Tibial nerve (tissue), 4 donors: ENCODE data around the gene UGT1A8. TPM values are rescaled to one million over a fixed set of nuclear protein-coding genes. Genes with fewer than 3 reads are reported as not detected.
"Not testable (repeated sequence)": the region's sequence is repeated elsewhere in the genome, so short reads cannot be mapped to it uniquely, and the experiment has no call there.

Experiments
- DNase-seq, 2 donors: peaks; one replicate each; pipeline ENCODE4 v3.0.0-alpha.2; 2019; ENCODE audit warnings: low spot score in 2 of 2
- H3K27ac ChIP-seq, 4 donors: fragments of 200-600 bp; sonication (generic) in 3 of 4; one replicate each; pipeline ENCODE4 v1.5.1; 2017 to 2019; ENCODE audit warnings: mild to moderate bottlenecking in 1 of 4
- H3K27me3 ChIP-seq, 2 donors: fragments of 200-600 bp; sonication (generic) in 1 of 2; one replicate each; pipeline versions ENCODE4 v1.5.1 to v1.6.0; 2017 to 2019
- H3K36me3 ChIP-seq, 3 donors: fragments of 200-600 bp; sonication (generic); one replicate each; pipeline ENCODE4 v1.5.1; 2018 to 2019
- H3K4me1 ChIP-seq, 4 donors: fragments of 200-600 bp; sonication (generic) in 3 of 4; one replicate each; pipeline ENCODE4 v1.5.1; 2017 to 2019
- H3K4me3 ChIP-seq, 4 donors: fragments of 200-600 bp; sonication (generic) in 3 of 4; one replicate each; pipeline ENCODE4 v1.5.1; 2017 to 2019; ENCODE audit warnings: mild to moderate bottlenecking in 1 of 4, moderate library complexity in 1 of 4
- H3K9me3 ChIP-seq, 4 donors: fragments of 200-600 bp; sonication (generic) in 3 of 4; one replicate each; pipeline ENCODE4 v1.5.1; 2017 to 2019
- EP300 ChIP-seq, 2 donors: sonication (generic); formaldehyde crosslinking; IDR thresholded peaks; one replicate each; pipeline ENCODE4 v1.6.1; 2017; ENCODE audit warnings: antibody characterized with exemption in 2 of 2, mild to moderate bottlenecking in 1 of 2
- POLR2A ChIP-seq, 2 donors: fragments of 450-650 bp; IDR thresholded peaks; one replicate each; pipeline ENCODE4 v1.6.1; 2017; ENCODE audit warnings: antibody characterized with exemption in 2 of 2, mild to moderate bottlenecking in 2 of 2, moderate library complexity in 2 of 2
- WGBS, 2 donors: methylation state at CpG; one replicate each; pipeline ENCODE4 v1.1.5; 2018; 5-methylcytosine and 5-hydroxymethylcytosine counted together
- total RNA-seq, 4 donors: library from RNA; depleted of rRNA; stranded (reverse); fragments of >200 nt; gene quantifications; one replicate each; pipeline ENCODE4 v1.1.0, GENCODE V29; 2016
- TF ChIP-seq, protein P1 (sequence below), 5 experiments: fragments of 200-600 bp in 3 of 5; fragments of 450-650 bp in 2 of 5; sonication (generic) in 3 of 5; IDR thresholded peaks; one replicate each; pipeline ENCODE4 v1.5.1; 2016 to 2019; ENCODE audit warnings: antibody characterized with exemption in 5 of 5, mild to moderate bottlenecking in 3 of 5, moderate library complexity in 2 of 5

UGT1A8 gene
- total RNA-seq, 4 donors from 2014 or later: not detected

DNA sequence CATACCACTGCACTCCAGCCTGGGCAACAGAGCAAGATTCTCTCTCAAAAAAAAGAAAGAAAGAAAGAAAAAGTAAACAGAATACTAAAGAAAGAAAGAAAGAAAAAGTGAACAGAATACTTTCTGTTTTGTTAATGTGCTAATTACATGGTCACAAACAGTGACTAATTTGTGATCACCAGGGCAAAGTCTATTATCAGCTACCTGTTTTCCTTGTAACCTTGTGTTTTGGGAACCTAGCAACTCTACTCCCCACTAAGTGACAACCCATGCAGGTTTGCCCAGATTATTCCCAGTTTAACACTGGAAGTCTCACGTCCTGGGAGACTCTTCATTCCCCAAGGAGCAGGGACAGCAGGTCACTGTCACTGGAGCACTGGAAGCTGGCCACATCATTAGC lies 37.6 kb downstream of the UGT1A8 start:
- no peaks in the 10 kb centered on the region for H3K9me3 ChIP-seq
- TF ChIP-seq EP300 (IDR thresholded peaks at IDR 0.05) (no peak), POLR2A (IDR thresholded peaks at IDR 0.05) (no peak)
- TF ChIP-seq, protein P1, sequence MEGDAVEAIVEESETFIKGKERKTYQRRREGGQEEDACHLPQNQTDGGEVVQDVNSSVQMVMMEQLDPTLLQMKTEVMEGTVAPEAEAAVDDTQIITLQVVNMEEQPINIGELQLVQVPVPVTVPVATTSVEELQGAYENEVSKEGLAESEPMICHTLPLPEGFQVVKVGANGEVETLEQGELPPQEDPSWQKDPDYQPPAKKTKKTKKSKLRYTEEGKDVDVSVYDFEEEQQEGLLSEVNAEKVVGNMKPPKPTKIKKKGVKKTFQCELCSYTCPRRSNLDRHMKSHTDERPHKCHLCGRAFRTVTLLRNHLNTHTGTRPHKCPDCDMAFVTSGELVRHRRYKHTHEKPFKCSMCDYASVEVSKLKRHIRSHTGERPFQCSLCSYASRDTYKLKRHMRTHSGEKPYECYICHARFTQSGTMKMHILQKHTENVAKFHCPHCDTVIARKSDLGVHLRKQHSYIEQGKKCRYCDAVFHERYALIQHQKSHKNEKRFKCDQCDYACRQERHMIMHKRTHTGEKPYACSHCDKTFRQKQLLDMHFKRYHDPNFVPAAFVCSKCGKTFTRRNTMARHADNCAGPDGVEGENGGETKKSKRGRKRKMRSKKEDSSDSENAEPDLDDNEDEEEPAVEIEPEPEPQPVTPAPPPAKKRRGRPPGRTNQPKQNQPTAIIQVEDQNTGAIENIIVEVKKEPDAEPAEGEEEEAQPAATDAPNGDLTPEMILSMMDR (IDR thresholded peaks at IDR 0.05): no peak
- WGBS, 2 donors: 50 to 63% methylated on average over 1 of the region's 1 CpG
- H3K27ac ChIP-seq: no peak overlapping the region
- H3K4me1 ChIP-seq: no peaks in the 10 kb centered on the region
- no peak for DNase-seq
- H3K36me3 ChIP-seq: no peaks in the 10 kb centered on the region
- no peak overlapping the region for H3K4me3 ChIP-seq
- H3K27me3 ChIP-seq: no peaks in the 10 kb centered on the region

DNA sequence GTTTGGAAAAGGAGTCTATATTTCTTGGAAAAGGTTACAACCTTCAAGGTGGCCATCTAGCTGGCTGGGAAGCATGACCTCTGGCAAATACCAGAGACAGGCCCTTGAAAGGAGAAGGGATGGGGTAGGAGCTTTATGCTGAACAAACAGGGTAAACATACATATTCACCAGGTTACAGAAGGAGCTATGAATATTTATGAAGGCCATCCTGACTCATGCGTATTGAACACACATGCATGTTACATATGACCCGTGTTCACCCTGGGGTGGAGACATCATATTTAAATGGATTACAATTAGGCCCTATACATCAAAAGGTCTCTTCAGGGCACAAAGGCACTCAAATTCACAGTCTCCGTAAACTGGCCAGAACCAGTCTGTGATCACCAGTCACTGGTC lies 38.5 kb downstream of the UGT1A8 start:
- not testable (repeated sequence) for H3K4me3 ChIP-seq, H3K27ac ChIP-seq, H3K4me1 ChIP-seq, H3K27me3 ChIP-seq, H3K9me3 ChIP-seq, DNase-seq, H3K36me3 ChIP-seq
- WGBS, 2 donors: 92 to 93% methylated on average over 3 of the region's 3 CpGs

DNA sequence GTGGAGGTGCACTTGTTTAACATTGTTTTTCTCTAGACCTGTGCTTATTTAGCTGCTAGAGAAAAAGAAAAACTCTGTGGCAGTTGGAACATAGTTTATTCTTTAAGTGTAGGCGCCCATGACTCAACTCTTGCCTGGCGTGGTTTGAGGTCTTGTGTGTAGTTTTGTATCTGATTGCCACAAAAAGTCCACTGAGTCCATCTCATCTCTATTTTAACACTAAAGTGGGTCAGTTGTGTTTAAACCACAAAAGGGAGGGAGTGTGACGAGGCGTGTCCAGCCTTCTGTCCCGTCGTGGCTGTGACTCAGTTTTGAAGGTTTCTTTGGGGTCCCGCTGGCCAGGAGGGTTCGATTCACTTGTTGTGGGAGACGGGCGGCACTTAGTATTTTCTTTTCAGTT lies 39.0 kb downstream of the UGT1A8 start:
- Histone ChIP-seq H3K4me1 (no peaks in the 10 kb centered on the region), H3K36me3 (no peaks in the 10 kb centered on the region), H3K27me3 (no peaks in the 10 kb centered on the region), H3K9me3 (no peaks in the 10 kb centered on the region), H3K4me3 (no peak overlapping the region), H3K27ac (no peak overlapping the region)
- DNase-seq: no peak
- TF ChIP-seq, protein P1 (IDR thresholded peaks at IDR 0.05): no peak
- no peak for TF ChIP-seq EP300 (IDR thresholded peaks at IDR 0.05)
- TF ChIP-seq POLR2A (IDR thresholded peaks at IDR 0.05): no peak
- WGBS, 2 donors: 86 to 91% methylated on average over 10 of the region's 10 CpGs

DNA sequence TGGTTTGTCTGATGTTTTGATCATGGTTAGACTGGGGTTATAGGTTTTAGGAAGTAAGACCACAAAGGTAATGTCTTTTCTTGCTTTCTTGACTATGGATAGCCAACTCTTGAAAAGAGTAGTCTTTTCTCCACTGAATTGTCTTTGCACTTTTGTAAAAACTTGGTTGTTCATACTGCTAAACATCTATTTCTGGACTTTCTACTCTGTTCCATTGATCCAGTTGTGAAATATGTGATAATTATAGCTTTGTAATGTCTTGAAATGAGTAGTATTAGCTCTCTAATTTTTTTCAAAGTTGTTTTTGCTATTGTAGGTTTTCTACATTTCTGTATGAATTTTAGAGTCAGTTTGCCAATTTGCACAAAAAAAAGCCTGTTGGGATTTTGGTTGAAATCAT lies 41.2 kb downstream of the UGT1A8 start:
- Histone ChIP-seq H3K27me3 (no peaks in the 10 kb centered on the region), H3K9me3 (peaks cover 0 to 6% (median 0%) of the 10 kb centered on the region in 4 donors), H3K27ac (no peak overlapping the region), H3K4me3 (no peak overlapping the region), H3K36me3 (no peaks in the 10 kb centered on the region), H3K4me1 (no peaks in the 10 kb centered on the region)
- DNase-seq: no peak
- TF ChIP-seq, protein P1 (IDR thresholded peaks at IDR 0.05): no peak
- TF ChIP-seq EP300 (IDR thresholded peaks at IDR 0.05) (no peak), POLR2A (IDR thresholded peaks at IDR 0.05) (no peak)

DNA sequence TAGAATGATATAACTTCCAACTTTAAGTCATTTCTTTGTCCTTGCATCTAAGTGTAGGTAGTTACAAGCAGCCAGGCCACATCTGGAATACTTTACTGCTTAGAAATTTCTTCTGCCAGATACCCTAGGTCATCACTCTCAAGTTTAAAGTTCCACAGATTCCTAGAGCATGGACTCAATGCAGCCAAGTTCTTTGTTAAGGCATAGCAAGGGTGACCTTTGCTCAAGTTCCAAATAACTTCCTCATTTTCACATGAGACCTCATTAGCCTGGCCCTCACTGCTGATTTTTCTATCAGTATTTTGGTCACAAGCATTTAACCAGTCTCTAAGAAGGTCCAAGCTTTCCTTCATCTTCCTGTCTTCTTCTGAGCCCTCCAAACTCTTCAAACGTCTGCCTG lies 46.5 kb downstream of the UGT1A8 start:
- Histone ChIP-seq H3K27ac (no peak overlapping the region), H3K27me3 (no peaks in the 10 kb centered on the region), H3K4me3 (no peak overlapping the region), H3K36me3 (no peaks in the 10 kb centered on the region), H3K9me3 (peaks cover 0 to 15% (median 0%) of the 10 kb centered on the region in 4 donors), H3K4me1 (no peaks in the 10 kb centered on the region)
- no peak for DNase-seq
- TF ChIP-seq, protein P1 (IDR thresholded peaks at IDR 0.05): no peak
- TF ChIP-seq EP300 (IDR thresholded peaks at IDR 0.05): no peak
- TF ChIP-seq POLR2A (IDR thresholded peaks at IDR 0.05): no peak
- 43 to 48% methylated on average over 1 of the region's 1 CpG for WGBS, 2 donors

DNA sequence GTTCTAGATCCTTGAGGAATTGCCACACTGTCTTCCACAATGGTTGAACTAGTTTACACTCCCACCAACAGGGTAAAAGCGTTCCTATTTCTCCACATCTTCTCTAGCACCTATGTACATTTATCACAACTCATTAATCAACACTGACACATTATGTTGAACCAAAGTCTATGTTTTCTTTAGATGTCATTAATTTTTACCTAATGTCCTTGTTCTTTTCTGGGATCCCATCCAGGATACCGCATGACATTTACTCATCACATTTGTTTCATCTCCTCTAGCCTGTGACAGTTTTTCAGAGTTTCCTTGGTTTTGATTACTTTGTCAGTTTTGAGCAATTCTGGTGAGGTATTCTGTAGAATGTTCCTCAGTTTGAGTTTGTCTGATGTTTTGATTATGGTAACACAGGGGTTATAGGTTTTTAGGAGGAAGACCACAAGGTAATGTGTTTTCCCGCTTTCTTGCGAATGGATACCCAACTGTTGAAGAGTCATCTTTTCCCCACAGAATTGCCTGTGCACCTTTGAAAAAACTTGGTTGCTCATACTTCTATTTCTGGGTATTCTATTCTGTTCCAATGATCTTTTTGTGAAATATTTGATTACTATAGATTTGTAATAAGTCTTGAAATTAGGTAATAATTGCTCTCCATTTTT lies 51.3 kb downstream of the UGT1A8 start:
- H3K27ac ChIP-seq: no peak overlapping the region
- peaks cover 0 to 9% (median 0%) of the 10 kb centered on the region in 4 donors for H3K9me3 ChIP-seq
- no peak for DNase-seq
- no peaks in the 10 kb centered on the region for H3K27me3 ChIP-seq
- WGBS, 2 donors: 89 to 97% methylated on average over 4 of the region's 4 CpGs
- TF ChIP-seq POLR2A (IDR thresholded peaks at IDR 0.05) (no peak), EP300 (IDR thresholded peaks at IDR 0.05) (no peak)
- TF ChIP-seq, protein P1 (IDR thresholded peaks at IDR 0.05): no peak
- no peaks in the 10 kb centered on the region for H3K4me1 ChIP-seq
- H3K36me3 ChIP-seq: no peaks in the 10 kb centered on the region
- H3K4me3 ChIP-seq: no peak overlapping the region
